Stomach (tissue), 4 donors: Measurements from ENCODE around the gene PTPRD.

Source experiments
- CTCF ChIP-seq, 7 experiments: fragments of 450-650 bp in 4 of 7; fragments of 200-600 bp in 3 of 7; sonication (generic) in 3 of 7; IDR thresholded peaks; one replicate each; pipeline ENCODE4 v1.5.1; 2016 to 2019; ENCODE audit warnings: antibody characterized with exemption in 7 of 7, control low read depth in 2 of 7, mild to moderate bottlenecking in 1 of 7
- POLR2A ChIP-seq, 4 donors: fragments of 450-650 bp; IDR thresholded peaks; one replicate each; pipeline ENCODE4 v1.6.1; 2016; ENCODE audit warnings: antibody characterized with exemption in 4 of 4, control low read depth in 2 of 4, mild to moderate bottlenecking in 1 of 4, moderate library complexity in 1 of 4

DNA sequence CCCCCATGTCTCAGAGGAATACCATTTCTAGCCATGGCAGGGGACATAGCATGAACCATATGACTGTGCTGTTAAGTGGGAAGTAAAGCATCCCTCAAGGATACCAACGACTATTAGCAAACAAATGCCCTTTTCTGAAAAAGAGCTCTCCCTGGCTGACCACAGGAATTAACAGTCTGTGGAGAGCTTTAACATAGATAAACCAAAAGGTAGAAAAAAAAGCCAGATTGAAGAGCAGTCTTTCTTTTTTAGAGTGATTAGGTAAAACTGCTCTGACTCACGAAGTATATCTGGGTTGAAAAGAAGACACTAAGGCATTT, 2280.5 kb downstream of the PTPRD start:
- no peak for TF ChIP-seq CTCF (IDR thresholded peaks at IDR 0.05)
- TF ChIP-seq POLR2A (IDR thresholded peaks at IDR 0.05), result no peak
